ENCODE measurements around the gene EIF5AL1.

Gene EIF5AL1

DNA sequence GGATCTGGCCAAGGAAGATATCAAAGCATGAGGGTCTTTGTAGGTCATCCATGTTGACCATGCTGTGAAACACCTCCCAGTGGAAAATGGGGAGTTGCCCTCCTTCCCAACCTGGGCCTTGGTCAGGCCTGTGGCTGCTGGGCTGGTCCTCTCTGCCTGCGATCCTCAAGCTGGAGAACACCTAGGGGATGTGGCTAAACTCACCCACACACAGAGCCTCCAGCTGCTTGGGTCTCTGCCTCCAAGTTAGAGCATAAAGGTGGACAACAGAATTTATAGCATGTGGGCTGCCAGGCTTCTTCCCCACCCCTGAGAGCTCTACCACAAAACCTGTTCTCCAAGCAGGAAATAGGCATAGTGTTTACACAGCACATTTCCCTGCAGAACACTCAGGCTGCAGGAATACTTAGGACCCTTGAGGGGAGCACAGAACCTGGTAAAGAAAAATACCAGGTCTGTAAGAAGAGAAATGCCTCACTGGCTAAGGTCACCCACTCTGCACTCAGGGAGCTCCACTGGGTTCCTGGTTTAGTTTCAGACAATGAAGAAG, 47.9 kb downstream of the EIF5AL1 start, which contains the start of gene SFTPA2:
Gene SFTPA2, minus strand, starts transcription at position 248 of the 550 bp plus-strand sequence. CDS start 924 bp downstream, outside the sequence.
- H2AFZ ChIP-seq (ENCODE audit: low read depth, low read length, severe bottlenecking): no peak within 1 kb of the TSS
- no peak within 1 kb of the TSS for H3K4me3 ChIP-seq (ENCODE audit: insufficient read depth, low read length, poor library complexity, severe bottlenecking)
- H3K27ac ChIP-seq (ENCODE audit: low read depth, low read length): no peak within 1 kb of the TSS
- H3K9me3 ChIP-seq (ENCODE audit: insufficient read depth, low read length): no peaks in the 10 kb centered on the region
- TF ChIP-seq EZH2phosphoT487 (conservative IDR thresholded peaks at IDR 0.05; ENCODE audit: low read length): no peak
- TF ChIP-seq, protein P1, sequence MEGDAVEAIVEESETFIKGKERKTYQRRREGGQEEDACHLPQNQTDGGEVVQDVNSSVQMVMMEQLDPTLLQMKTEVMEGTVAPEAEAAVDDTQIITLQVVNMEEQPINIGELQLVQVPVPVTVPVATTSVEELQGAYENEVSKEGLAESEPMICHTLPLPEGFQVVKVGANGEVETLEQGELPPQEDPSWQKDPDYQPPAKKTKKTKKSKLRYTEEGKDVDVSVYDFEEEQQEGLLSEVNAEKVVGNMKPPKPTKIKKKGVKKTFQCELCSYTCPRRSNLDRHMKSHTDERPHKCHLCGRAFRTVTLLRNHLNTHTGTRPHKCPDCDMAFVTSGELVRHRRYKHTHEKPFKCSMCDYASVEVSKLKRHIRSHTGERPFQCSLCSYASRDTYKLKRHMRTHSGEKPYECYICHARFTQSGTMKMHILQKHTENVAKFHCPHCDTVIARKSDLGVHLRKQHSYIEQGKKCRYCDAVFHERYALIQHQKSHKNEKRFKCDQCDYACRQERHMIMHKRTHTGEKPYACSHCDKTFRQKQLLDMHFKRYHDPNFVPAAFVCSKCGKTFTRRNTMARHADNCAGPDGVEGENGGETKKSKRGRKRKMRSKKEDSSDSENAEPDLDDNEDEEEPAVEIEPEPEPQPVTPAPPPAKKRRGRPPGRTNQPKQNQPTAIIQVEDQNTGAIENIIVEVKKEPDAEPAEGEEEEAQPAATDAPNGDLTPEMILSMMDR (IDR thresholded peaks at IDR 0.05; ENCODE audit: insufficient read depth, low read length, poor library complexity, severe bottlenecking): no peak
- no peak within 1 kb of the TSS for H3K4me2 ChIP-seq (ENCODE audit: low read depth, low read length, poor library complexity, severe bottlenecking)
- H4K20me1 ChIP-seq (ENCODE audit: low read depth, low read length): no peaks in the 10 kb centered on the region
- no peaks in the 10 kb centered on the region for H3K9me2 ChIP-seq (replicated peaks; ENCODE audit: insufficient read depth, low read length)
- no peaks in the 10 kb centered on the region for H3F3A ChIP-seq (ENCODE audit: insufficient read depth)
- no peaks in the 10 kb centered on the region for H3K27me3 ChIP-seq (ENCODE audit: low read length)
- no peaks in the 10 kb centered on the region for H3K79me2 ChIP-seq (ENCODE audit: insufficient read depth, low read length)
- H3K36me3 ChIP-seq (ENCODE audit: low read length): no peaks in the 10 kb centered on the region
- H3K9ac ChIP-seq (ENCODE audit: low read length): no peak within 1 kb of the TSS

DNA sequence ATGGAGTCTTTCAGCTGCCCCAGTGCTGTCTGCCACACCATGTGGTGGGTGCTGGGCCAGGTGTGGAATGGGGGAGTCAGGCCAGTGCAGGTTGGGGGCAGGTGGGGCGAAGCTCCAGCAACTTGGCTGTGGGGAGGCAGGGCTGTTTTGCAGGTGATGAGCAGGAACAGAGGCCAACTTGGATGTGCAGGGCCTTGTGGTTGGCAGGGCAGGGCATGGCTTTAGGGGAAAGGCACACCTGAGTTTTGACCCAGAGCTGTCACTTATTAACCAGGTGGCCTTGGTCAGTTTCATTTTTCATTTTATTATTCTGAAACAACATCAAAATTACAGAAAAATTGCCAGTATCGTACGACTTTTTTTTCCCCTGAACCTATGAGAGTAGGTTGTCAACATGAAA, 48.9 kb downstream of the EIF5AL1 start:
- no peaks in the 10 kb centered on the region for H3K27me3 ChIP-seq (ENCODE audit: low read length)
- TF ChIP-seq EZH2phosphoT487 (conservative IDR thresholded peaks at IDR 0.05; ENCODE audit: low read length): no peak
- TF ChIP-seq, protein P1 (IDR thresholded peaks at IDR 0.05; ENCODE audit: insufficient read depth, low read length, poor library complexity, severe bottlenecking): no peak
- H3K4me3 ChIP-seq (ENCODE audit: insufficient read depth, low read length, poor library complexity, severe bottlenecking): no peak overlapping the region
- no peaks in the 10 kb centered on the region for H3K79me2 ChIP-seq (ENCODE audit: insufficient read depth, low read length)
- no peaks in the 10 kb centered on the region for H3K9me2 ChIP-seq (replicated peaks; ENCODE audit: insufficient read depth, low read length)
- no peaks in the 10 kb centered on the region for H3K36me3 ChIP-seq (ENCODE audit: low read length)
- H4K20me1 ChIP-seq (ENCODE audit: low read depth, low read length): no peaks in the 10 kb centered on the region
- no peak overlapping the region for H3K27ac ChIP-seq (ENCODE audit: low read depth, low read length)
- no peaks in the 10 kb centered on the region for H3F3A ChIP-seq (ENCODE audit: insufficient read depth)
- no peak overlapping the region for H2AFZ ChIP-seq (ENCODE audit: low read depth, low read length, severe bottlenecking)
- H3K9me3 ChIP-seq (ENCODE audit: insufficient read depth, low read length): no peaks in the 10 kb centered on the region
- H3K9ac ChIP-seq (ENCODE audit: low read length): no peak overlapping the region
- no peak overlapping the region for H3K4me2 ChIP-seq (ENCODE audit: low read depth, low read length, poor library complexity, severe bottlenecking)

DNA sequence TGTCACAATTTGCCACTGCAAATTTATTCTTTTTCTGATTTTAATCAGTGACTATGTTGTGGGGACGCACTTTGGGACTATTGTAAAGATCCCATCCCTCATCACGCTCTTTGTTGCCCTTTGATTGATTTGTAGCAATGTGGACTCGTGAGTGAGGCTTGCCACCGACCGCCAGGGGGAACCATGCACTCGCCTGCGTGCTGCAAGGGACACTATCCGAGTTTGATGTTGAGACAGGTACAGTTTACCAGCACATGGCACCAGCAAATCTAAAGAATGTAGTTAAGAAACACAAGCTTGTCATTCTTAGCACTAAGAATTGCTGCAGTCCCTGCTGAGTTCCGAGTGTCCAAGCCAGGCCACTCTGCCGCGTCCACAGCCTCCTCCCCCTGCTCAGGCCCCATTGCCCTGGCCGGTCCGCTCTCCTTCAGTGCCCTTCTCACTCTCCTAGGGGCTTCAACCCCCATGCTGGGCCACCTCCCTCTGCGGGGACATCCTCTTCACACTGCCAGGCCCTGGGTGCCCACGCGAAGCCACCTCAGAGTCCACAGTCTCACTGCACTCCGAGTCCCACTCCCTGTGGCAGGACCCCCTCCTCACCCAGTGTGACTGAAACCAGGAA, 49.9 kb downstream of the EIF5AL1 start:
- no peaks in the 10 kb centered on the region for H3K27me3 ChIP-seq (ENCODE audit: low read length)
- no peak overlapping the region for H2AFZ ChIP-seq (ENCODE audit: low read depth, low read length, severe bottlenecking)
- no peaks in the 10 kb centered on the region for H3K79me2 ChIP-seq (ENCODE audit: insufficient read depth, low read length)
- no peaks in the 10 kb centered on the region for H3K9me3 ChIP-seq (ENCODE audit: insufficient read depth, low read length)
- H3K9me2 ChIP-seq (replicated peaks; ENCODE audit: insufficient read depth, low read length): no peaks in the 10 kb centered on the region
- H3F3A ChIP-seq (ENCODE audit: insufficient read depth): no peaks in the 10 kb centered on the region
- TF ChIP-seq, protein P1 (IDR thresholded peaks at IDR 0.05; ENCODE audit: insufficient read depth, low read length, poor library complexity, severe bottlenecking): peak; percentile 63
- no peak for TF ChIP-seq EZH2phosphoT487 (conservative IDR thresholded peaks at IDR 0.05; ENCODE audit: low read length)
- H3K9ac ChIP-seq (ENCODE audit: low read length): no peak overlapping the region
- H4K20me1 ChIP-seq (ENCODE audit: low read depth, low read length): no peaks in the 10 kb centered on the region
- H3K4me3 ChIP-seq (ENCODE audit: insufficient read depth, low read length, poor library complexity, severe bottlenecking): no peak overlapping the region
- no peak overlapping the region for H3K4me2 ChIP-seq (ENCODE audit: low read depth, low read length, poor library complexity, severe bottlenecking)
- H3K36me3 ChIP-seq (ENCODE audit: low read length): no peaks in the 10 kb centered on the region
- no peak overlapping the region for H3K27ac ChIP-seq (ENCODE audit: low read depth, low read length)

Measured in SU-DHL-6 (cell line).